GM23248 (cell line): Measurements from ENCODE around the gene GPX6.

Experiments
- EZH2 ChIP-seq: fragments of 200-600 bp; sonication (generic); IDR thresholded peaks from 2 replicates; pipeline ENCODE4 v1.6.1; 2018; ENCODE audit warnings: antibody characterized with exemption, mild to moderate bottlenecking; ENCODE audit not compliant: insufficient read depth, poor library complexity, severe bottlenecking
- EZH2phosphoT487 ChIP-seq: fragments of 200-600 bp; sonication (generic); IDR thresholded peaks from 2 replicates; pipeline ENCODE4 v1.6.1; 2018; ENCODE audit warnings: antibody characterized with exemption, moderate library complexity, mild to moderate bottlenecking, low read depth; ENCODE audit not compliant: insufficient read depth

DNA sequence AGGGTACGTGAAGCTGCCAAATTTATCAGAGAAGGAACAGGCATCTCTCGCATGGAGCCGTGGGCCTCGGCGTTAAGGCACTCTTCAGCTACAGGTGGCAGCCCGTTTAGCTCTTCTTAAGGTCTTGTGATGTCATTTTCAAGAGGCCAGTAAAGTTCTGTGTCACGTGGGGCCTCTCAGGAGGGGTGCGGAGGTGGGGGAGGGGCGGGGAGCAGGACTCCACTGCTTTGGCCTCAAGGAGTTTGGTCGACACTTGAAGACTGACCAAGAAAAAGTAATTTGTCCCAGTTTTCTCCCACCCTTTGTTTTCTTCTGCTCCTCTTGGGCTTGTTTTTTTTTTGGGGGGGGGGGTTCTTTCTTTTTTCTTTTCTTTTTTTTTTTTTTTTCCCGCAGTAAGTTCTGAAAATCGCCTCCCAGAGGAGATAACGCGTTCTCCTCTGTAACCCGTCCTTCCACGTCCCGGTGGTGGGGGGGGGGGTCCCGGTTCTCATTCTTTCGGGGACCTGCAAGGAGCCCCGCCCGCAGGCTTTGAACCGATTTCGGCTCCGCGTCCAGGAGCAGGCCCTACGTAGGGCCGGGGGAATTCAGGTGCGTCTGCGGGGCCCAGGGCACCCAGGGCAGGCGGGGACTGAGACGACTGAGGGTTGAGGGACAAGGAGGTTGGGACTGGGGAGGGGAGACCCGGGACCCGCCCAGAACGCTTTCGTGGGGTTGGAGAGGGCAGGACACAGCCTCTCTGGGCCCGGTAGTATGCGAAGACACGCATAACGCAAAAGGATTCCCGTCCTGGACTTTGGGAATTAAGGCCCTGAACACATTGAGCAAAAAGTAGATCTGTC is 26.0 kb downstream of the GPX6 start:
- no peak for TF ChIP-seq EZH2phosphoT487
- no peak for TF ChIP-seq EZH2
